Skeletal muscle tissue (tissue), 4 donors: ENCODE data around the gene CDK18. TPM values are rescaled to one million over a fixed set of nuclear protein-coding genes. Genes with fewer than 3 reads are reported as not detected.
"Not testable (repeated sequence)": the region's sequence is repeated elsewhere in the genome, so short reads cannot be mapped to it uniquely, and the experiment has no call there.

ENCODE experiments used
- H3K27ac ChIP-seq: one replicate; pipeline ENCODE4 v1.7.0; 2013; ENCODE audit warnings: mild to moderate bottlenecking, low read depth, low read length, inconsistent platforms
- H3K27me3 ChIP-seq, 3 donors: one replicate each; pipeline ENCODE4 v1.7.0; 2013; ENCODE audit warnings: low read length in 3 of 3; ENCODE audit not compliant: control insufficient read depth in 3 of 3, insufficient read depth in 3 of 3
- H3K36me3 ChIP-seq, 3 donors: one replicate each; pipeline ENCODE4 v1.7.0; 2013; ENCODE audit warnings: low read length in 3 of 3; ENCODE audit not compliant: control insufficient read depth in 3 of 3, insufficient read depth in 3 of 3
- H3K4me1 ChIP-seq, 3 donors: one replicate each; pipeline ENCODE4 v1.7.0; 2013; ENCODE audit warnings: low read length in 3 of 3, mild to moderate bottlenecking in 3 of 3; ENCODE audit not compliant: control insufficient read depth in 3 of 3, insufficient read depth in 3 of 3
- H3K4me3 ChIP-seq, 3 donors: one replicate each; pipeline ENCODE4 v1.7.0; 2013; ENCODE audit warnings: low read length in 3 of 3
- H3K9ac ChIP-seq, 3 donors: one replicate each; pipeline ENCODE4 v1.7.0; 2013; ENCODE audit warnings: low read length in 3 of 3, mild to moderate bottlenecking in 3 of 3, moderate library complexity in 2 of 3, low read depth in 1 of 3
- H3K9me3 ChIP-seq, 3 donors: one replicate each; pipeline ENCODE4 v1.7.0; 2013; ENCODE audit warnings: low read length in 3 of 3; ENCODE audit not compliant: control insufficient read depth in 3 of 3
- total RNA-seq: library from RNA; depleted of rRNA; stranded (reverse); fragments of >200 nt; gene quantifications from one replicate; pipeline ENCODE4 v1.2.3, GENCODE V29; 2014
- donor health status: Osteomylitis.

The CDK18 gene
- total RNA-seq, 1 donor from 2014 or later: 3.7 TPM

DNA sequence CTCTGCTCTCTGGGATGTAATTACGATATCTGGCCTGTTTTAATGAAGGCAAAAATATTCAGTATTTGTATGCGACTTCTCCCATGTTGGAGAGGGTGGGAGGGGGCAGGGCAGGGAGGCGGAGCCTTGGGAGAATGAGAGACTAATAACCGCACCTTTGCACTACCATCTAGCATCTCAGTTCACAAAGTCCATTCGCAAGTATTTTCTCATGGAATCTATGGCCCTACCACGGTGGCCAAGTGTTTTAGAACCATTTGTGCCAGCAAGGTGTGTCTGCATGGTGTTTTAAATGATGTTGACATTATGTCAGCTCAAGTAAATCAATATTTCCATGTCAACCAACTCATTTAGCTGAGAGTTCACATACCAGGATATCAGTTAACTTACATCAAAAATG, 34.3 kb upstream of the CDK18 start:
- Histone ChIP-seq H3K36me3 (no peaks in the 10 kb centered on the region), H3K4me3 (no peak overlapping the region)

DNA sequence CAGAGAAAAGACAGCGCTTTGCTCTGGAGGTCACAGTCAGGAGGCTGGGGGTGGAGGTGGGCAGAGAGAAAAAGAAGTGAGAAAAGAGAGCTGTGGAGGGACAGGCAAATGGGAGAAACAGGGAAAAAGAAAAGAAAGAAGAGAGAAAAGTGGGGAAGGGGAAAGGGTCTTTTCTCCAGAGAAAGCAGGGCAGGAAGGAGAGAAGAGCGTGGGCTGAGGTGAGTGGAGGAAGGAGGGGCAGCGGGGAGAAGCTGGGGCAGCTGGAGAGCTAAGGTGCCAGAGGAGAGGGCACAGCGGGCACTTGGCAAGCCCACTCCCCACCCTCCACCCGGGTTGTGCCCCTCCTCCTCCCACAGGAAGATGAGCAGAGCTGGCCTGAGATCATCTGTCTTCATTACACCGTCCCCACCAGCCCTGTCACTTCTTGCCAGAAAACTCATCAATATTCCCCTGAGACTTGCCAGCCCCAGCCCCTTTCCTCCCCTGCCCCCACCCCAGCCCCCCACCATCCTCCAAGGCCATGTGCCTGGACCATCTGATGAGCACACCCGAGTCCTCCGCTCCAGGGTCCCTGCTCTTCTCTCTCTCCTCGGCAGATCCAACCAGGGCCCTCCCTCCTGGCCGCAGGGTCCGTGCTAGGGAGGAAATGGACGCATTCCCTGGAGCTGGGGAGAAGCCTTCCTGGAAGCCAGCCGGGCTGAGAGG, 31.6 kb upstream of the CDK18 start:
- H3K27ac ChIP-seq: no peak overlapping the region
- H3K27me3 ChIP-seq: peaks cover 18 to 39% (median 28%) of the 10 kb centered on the region in 3 donors
- no peak overlapping the region for H3K4me3 ChIP-seq
- peaks cover 0 to 5% (median 0%) of the 10 kb centered on the region in 3 donors for H3K9me3 ChIP-seq
- H3K4me1 ChIP-seq: no peaks in the 10 kb centered on the region
- no peak overlapping the region for H3K9ac ChIP-seq
- no peaks in the 10 kb centered on the region for H3K36me3 ChIP-seq

More for the DNA sequence above, 34.3 kb upstream of the CDK18 start:
- Histone ChIP-seq H3K9me3 (peaks cover 0 to 3% (median 0%) of the 10 kb centered on the region in 3 donors), H3K27ac (no peak overlapping the region), H3K9ac (no peak overlapping the region), H3K4me1 (peaks cover 0 to 2% (median 0%) of the 10 kb centered on the region in 3 donors), H3K27me3 (peaks cover 11 to 40% (median 39%) of the 10 kb centered on the region in 3 donors)

DNA sequence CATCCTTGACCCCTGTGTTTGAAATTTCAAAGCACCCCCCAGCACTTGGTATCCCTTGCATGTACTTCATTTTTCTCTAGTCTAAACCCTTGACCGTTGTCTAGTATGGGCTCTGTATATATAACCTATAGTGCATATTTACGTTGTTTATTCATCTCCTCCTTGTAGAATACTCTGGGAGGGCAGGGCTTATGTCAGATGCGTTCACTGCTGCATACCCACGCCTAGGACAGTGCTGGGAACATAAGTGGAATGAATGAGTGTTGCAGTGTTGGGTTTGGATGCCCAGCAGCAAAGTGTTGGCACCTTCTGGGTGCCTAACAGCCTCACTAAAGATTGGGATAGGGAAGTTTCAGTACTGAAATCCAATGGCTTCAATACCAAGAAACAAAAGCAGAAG, 31.0 kb upstream of the CDK18 start:
- Histone ChIP-seq H3K4me3 (no peak overlapping the region), H3K27ac (no peak overlapping the region), H3K4me1 (no peaks in the 10 kb centered on the region), H3K9me3 (peaks cover 0 to 5% (median 0%) of the 10 kb centered on the region in 3 donors), H3K9ac (no peak overlapping the region), H3K36me3 (no peaks in the 10 kb centered on the region), H3K27me3 (peaks cover 18 to 43% (median 28%) of the 10 kb centered on the region in 3 donors)

DNA sequence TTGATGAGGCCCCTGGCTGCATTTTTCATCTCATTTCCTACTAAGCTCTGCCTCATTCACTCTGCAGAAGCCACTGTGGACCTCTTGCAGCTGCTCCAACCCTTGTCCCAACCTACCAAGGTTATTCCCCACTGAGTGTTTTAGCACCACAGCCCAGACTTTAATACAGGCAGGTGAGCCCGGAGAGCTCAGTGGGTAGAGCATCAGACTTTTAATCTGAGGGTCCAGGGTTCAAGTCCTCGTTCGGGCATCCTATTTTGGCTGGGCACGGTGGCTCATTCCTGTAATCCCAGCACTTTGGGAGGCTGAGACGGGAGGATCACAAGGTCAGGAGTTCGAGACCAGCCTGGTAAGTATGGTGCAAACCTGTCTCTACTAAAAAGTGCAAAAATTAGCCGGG, 30.5 kb upstream of the CDK18 start:
- Histone ChIP-seq H3K4me1 (no peaks in the 10 kb centered on the region), H3K9me3 (peaks cover 0 to 5% (median 0%) of the 10 kb centered on the region in 3 donors), H3K9ac (no peak overlapping the region), H3K36me3 (no peaks in the 10 kb centered on the region), H3K27me3 (peaks cover 18 to 41% (median 24%) of the 10 kb centered on the region in 3 donors), H3K27ac (no peak overlapping the region), H3K4me3 (no peak overlapping the region)

DNA sequence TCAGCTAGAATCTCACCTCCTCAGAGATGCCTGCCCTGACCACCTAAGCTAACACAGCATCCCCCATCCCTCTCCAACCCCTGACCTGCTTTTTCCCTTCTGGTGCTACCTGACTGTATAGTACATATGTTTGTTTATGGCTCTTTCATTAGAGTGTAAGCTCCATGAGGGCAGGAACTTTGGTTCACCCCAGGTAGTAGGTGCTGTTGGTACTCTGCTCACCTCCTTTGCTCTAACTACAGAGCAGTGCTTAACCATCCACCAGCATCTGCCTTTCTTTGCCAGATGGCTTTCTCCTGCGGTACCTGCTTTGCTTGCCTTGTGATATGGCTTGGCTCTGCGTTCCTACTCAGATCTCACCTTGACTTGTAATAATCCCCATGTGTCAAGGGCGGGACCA, 29.9 kb upstream of the CDK18 start:
- no peaks in the 10 kb centered on the region for H3K4me1 ChIP-seq
- no peak overlapping the region for H3K4me3 ChIP-seq
- peaks cover 0 to 5% (median 0%) of the 10 kb centered on the region in 3 donors for H3K9me3 ChIP-seq
- no peaks in the 10 kb centered on the region for H3K36me3 ChIP-seq
- H3K9ac ChIP-seq: no peak overlapping the region
- peaks cover 18 to 37% (median 21%) of the 10 kb centered on the region in 3 donors for H3K27me3 ChIP-seq
- no peak overlapping the region for H3K27ac ChIP-seq

DNA sequence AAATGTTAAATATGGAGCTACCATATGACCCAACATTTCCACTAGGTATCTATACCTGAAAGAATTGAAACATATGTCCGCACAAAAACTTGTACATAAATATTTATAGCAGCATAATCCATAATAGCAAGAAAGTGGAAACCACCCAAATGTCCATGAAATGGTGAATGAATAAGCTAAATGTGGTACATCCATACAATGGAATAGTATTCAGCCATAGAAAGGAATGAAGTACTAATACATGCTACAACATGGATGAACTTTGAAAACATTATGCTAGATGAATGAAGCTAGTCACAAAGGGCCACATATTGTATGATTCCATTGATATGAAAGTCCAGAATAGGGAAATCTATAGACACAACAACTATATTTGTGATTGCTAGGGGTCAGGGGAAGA, 28.6 kb upstream of the CDK18 start:
- Histone ChIP-seq H3K4me3 (no peak overlapping the region), H3K27me3 (peaks cover 26 to 38% (median 29%) of the 10 kb centered on the region in 3 donors), H3K9ac (no peak overlapping the region)

DNA sequence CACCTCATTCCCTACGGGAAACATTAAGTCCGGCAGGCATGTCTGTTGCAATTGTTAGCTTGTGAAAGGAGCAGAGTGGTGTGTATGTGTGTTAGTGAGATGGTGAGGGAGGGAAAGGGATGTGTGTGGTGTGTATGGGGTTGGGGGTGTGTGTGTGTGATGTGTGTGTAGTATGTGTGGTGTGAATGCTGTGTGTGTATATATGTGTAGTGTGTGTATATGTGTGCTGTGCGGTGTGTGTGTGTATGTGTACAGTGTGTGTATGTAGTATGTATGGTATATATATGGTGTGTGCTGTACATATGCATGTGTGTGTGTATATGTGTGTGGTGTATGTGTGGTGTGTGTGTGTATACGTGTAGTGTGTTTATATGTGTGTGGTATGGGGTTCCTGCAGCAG, 27.8 kb upstream of the CDK18 start:
- Histone ChIP-seq H3K36me3 (no peaks in the 10 kb centered on the region), H3K27me3 (peaks cover 32 to 42% (median 35%) of the 10 kb centered on the region in 3 donors), H3K9me3 (peaks cover 0 to 5% (median 0%) of the 10 kb centered on the region in 3 donors), H3K4me1 (no peaks in the 10 kb centered on the region), H3K27ac (no peak overlapping the region), H3K4me3 (no peak overlapping the region), H3K9ac (no peak overlapping the region)

More for the DNA sequence above, 28.6 kb upstream of the CDK18 start:
- H3K4me1 ChIP-seq: no peaks in the 10 kb centered on the region
- no peak overlapping the region for H3K27ac ChIP-seq
- no peaks in the 10 kb centered on the region for H3K36me3 ChIP-seq
- peaks cover 0 to 5% (median 0%) of the 10 kb centered on the region in 3 donors for H3K9me3 ChIP-seq

DNA sequence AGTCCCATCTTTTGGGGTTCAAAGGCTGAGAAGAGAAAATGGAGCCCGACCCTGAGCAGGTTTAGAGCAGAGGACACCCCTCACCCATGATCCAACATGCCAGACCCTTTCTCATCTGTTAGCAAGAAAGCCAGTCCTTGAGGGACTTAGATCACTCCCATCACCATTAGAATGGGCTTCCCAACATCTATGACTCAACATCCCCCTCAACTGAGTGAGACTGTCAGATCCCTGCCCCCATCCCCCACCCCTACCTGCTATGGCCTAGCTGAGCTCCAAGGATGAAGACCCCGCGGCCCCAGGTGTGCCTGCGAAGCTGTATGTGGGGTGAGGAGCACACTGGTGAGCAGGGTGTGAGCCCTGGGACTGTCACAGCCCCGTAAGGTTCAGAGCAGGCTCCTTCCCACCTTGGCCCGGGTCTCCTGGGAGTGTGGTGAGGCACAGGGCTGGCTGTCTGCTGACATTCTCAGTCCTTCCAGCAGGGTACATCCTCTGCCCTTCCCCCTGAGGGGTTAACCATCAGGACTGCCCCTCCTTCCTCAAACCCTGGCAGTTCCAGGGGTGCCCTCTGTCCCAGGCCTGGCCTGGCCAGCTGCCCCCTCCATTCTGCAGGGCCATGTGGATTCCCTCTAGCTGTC, 27.2 kb upstream of the CDK18 start:
- Histone ChIP-seq H3K4me3 (no peak overlapping the region), H3K27me3 (peaks cover 35 to 48% (median 38%) of the 10 kb centered on the region in 3 donors), H3K27ac (no peak overlapping the region), H3K36me3 (no peaks in the 10 kb centered on the region), H3K9ac (no peak overlapping the region), H3K4me1 (no peaks in the 10 kb centered on the region), H3K9me3 (peaks cover 0 to 5% (median 0%) of the 10 kb centered on the region in 3 donors)

DNA sequence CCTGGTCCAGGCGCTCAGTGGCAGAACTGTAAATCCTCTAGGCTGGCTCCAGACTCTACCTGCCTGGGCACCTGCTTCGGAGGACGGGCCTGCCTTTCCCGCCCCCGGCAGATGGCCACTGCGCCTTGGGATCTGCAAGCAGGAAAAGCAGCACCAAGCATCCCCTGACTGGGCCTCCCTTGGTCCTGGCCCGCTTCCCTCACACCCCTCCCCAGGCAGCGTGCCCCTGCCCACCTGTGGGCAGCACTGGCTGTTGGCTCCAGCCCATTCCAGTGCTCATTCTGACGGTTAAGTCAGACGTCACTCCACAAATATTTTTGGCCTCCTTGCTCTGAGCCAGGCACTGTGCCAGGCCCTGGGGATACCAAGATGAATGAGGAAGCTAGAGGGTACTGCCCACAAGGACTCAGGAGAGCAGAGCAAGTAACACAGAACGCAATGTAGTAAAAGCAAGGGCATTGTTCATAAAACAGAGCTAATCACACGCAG, 26.7 kb upstream of the CDK18 start:
- H3K4me3 ChIP-seq: no peak overlapping the region
- H3K4me1 ChIP-seq: no peaks in the 10 kb centered on the region
- H3K9ac ChIP-seq: no peak overlapping the region
- no peaks in the 10 kb centered on the region for H3K36me3 ChIP-seq
- H3K9me3 ChIP-seq: peaks cover 0 to 5% (median 0%) of the 10 kb centered on the region in 3 donors
- no peak overlapping the region for H3K27ac ChIP-seq
- H3K27me3 ChIP-seq: peaks cover 36 to 48% (median 39%) of the 10 kb centered on the region in 3 donors

DNA sequence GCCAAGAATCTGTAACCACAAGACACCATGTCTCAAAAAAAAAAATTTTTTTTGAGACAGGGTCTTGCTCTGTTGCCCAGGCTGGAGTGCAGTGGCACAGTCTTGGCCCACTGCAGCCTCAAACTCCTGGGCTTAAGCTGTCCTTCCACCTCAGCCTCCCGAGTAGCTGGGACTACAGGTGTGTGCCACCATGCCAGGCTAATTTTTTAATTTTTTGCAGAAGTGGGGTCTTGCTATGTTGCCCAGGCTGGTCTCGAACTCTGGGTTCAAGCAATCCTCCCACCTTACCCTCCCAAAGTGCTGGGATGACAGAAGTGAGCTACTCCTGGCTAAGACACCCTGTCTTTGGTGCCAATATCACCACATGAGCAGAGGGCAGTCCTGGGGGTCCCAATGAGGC, 25.5 kb upstream of the CDK18 start:
- H3K27me3 ChIP-seq: peaks cover 38 to 48% (median 39%) of the 10 kb centered on the region in 3 donors
- H3K4me1 ChIP-seq, H3K27ac ChIP-seq, H3K9ac ChIP-seq, H3K36me3 ChIP-seq, H3K9me3 ChIP-seq, H3K4me3 ChIP-seq: not testable (repeated sequence)
